Umbilical cord (tissue), 2 donors: ENCODE data around the gene FBXL7. TPM values are rescaled to one million over a fixed set of nuclear protein-coding genes. Genes with fewer than 3 reads are reported as not detected.
A peak's percentile ranks its signal among the peaks of the same experiment; 100 is the strongest.

Experiments used
- DNase-seq: peaks from one replicate; pipeline ENCODE4 v3.0.0-alpha.2; 2015; ENCODE audit warnings: low spot score
- total RNA-seq: library from RNA; depleted of rRNA; stranded (reverse); fragments of >200 nt; gene quantifications from one replicate; pipeline ENCODE4 v1.2.3, GENCODE V29; 2014; ENCODE audit warnings: low replicate concordance; ENCODE audit not compliant: insufficient read depth

FBXL7 gene
- total RNA-seq, 1 donor from 2014 or later: 7.9 TPM

DNA sequence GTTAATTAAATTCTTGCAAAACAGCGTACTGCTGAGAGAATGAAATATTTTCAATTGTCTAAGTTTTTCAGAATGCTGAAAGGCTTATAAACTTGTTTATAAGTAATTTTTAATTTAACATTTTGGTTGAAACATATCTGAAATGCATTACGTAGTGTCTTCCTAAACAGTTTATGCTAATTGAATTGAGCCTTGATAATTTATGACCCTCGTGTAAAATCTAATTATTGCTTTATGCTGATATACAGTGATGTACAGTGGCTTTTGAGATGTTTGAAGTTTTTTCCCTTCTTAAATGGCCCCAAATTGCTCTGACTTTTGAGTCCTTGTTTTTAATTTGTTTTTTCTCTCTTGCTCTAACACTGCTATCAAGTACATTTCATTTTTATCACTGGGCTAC is 262.7 kb downstream of the FBXL7 start:
- no peak for DNase-seq

DNA sequence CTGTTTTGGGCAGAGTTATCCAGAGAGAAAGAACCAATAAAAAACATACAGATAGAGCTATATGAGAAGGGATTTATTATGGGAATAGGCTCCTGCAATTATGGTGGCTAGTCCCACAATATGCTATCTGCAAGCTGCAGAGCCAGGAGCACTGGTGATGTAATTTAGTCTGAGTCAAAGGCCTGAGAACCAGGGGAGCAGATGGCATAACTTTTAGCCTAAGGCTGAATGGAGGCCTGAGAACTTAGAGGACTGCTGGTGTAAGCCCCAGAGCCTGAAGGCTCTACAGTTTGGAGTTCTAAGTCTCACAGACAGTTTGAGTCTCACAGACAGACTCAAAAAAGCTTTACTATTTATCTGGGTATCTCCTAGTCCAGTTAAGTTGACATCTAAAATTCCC is 263.8 kb downstream of the FBXL7 start:
- no peak for DNase-seq

DNA sequence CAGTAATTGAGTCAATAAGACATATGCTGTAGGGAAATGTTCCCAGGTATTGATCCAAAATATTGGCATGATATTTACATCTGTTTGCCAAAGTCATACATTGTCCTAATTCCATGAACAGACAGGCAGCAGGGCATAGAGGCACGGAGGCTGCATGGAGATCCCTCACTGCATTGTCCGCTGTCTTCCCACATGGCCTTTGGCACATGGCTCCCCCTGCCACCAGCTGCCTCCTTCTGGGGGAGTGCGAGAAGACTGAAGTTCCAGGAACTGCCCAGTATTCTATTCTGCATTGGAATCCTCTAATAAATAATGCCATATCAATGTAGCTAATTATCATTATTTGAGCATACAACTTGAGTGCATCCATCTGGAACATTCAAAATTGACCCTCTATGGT is 269.0 kb downstream of the FBXL7 start:
- DNase-seq: no peak

DNA sequence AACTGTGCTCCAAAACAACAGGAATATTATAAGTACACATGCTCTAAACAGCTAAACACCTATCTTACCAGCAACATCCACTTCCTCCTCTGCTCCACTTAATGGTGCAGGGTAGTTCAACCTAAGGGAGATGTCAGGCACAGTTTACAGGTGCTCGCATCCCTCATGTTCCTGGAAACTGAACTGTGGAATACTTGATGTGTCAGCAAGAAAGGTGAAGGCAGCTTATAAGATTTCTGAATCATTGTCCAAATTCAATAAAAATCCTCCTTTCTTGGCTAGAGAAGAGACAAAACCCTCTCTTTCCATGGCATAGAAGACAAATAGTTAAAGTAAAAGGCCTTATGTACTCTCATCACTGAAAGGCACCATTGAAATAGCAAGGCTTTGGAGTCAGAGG is 272.2 kb downstream of the FBXL7 start:
- DNase-seq: no peak

DNA sequence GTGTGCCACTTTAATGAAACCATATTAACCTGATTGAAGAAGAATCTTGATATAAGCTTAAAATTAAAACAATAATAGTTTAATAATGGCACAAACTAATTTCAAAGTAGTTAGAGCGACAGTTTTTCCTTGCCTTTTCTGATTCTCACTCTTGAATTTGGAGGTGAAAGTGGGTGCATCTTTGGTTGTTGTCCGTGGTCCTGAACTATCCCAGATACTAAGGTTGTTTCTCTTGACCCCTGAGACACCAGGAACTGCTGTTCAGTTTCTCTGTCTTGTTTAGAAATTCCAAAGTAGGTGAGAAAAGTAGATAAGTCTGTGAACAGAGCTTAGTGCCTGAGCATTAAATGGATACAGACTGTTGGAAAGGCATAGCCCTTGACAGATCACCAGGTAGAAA is 274.7 kb downstream of the FBXL7 start:
- no peak for DNase-seq

DNA sequence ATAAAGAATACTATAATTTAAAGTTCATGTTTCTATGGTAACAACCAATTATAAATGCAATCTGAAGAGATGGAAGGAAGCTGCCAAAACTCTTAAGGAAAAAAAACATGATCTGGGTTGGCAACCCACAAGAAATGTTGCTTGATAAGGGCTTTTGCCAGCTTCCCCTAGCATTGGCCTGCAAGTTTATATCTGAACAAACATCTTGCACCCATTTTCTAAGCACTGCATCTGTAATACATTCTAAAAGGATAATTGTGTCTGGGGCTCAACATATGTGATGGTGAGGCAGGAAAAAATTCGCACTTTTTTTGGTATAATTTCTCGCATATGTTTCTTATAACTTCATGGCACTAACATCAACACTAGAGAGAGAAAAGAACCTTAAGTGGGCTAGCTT is 276.4 kb downstream of the FBXL7 start:
- no peak for DNase-seq

DNA sequence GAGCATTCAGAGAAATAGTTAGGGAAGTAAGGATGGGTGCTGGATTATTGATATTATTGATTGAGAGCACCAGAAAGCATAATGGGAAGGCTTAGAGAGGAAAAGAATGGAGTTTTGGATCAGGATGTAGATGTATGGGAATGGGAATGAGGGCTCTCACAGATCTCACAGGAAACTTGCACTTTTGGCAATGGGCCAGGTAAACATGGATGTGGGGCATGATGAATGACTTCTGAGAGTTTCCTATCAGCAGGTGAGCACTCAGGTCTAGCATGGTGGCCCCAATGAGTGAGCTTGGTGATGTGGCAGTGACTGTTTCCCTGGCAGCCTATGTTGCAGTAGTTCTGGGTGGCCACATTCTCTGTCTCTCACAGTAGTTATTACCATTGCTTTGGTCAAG is 283.8 kb downstream of the FBXL7 start:
- DNase-seq: no peak

DNA sequence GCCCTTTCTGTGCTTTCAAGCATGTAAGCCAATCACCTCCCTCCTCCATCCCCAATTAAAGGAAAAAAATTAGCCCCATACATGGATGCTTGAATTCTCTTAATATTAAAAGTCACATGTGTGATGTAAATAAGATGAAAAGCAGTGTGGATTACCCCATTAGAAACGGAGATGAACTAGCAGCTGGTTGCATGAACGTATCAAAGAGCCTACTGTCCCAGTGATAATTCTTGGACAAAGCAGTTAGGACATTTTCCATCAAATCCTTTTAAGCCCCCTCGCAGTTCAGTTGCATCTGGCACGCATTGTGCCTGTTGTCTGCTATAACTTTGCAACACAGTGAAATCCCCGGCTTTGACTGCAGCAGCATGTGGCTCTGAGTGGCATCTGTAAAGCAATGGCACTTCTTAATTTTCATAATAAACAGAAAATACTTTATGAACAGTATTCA is 285.6 kb downstream of the FBXL7 start:
- peak; percentile 18 for DNase-seq

DNA sequence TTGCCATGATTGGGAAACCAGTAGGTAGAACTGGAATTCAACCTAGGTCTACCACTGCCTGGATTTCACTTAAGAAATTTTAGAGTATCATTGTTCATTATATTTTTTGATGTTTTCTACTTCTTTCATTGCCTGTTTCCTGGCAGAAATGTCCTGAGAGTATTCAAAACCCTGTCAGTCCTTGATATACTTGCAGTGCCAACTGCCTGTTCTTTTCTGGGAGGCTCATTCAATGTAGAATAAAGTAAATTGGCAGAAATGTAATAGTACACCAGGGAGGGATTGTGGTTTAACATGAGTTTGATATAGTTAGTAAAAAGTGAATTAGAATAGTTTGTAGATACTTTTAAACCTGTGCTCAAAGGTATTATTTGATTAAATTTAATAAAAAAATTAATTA is 286.3 kb downstream of the FBXL7 start:
- no peak for DNase-seq

DNA sequence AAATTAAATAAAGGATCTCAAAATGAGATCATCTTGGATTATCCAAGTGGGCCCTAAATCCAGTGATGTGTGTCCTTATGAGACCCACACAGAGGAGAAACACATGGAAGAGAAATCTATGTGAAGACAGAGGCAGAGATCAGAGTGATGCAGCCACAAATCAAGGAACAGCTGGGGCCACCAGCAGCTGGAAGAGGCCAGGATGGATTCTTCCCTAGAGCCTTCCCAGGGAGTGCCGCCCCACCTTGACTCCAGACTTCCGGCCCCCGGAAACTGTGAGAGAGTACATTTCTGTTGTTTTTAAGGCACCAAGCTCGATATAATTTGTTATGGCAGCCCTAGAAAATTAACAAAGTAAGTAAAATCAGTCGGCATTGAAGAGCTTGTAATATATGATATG is 286.9 kb downstream of the FBXL7 start:
- no peak for DNase-seq

DNA sequence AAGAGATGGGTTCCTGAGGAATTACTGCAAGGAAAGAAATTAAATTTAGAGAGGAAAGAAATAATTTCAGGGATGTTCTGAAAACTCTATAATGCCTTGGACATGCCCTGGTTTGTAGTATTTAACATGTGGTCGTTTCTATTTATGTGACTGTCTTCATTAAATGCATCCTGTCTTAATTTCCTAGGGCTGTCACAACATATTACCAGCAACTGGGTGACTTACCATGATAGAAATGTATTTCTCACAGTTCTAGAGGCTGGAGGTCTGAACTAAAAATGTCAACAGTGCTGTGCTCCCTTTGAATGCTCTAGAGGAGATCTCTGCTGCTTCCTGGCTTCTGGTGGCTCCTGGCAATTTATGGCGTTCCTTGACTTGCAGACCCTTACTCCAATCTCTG is 287.7 kb downstream of the FBXL7 start:
- DNase-seq: no peak

DNA sequence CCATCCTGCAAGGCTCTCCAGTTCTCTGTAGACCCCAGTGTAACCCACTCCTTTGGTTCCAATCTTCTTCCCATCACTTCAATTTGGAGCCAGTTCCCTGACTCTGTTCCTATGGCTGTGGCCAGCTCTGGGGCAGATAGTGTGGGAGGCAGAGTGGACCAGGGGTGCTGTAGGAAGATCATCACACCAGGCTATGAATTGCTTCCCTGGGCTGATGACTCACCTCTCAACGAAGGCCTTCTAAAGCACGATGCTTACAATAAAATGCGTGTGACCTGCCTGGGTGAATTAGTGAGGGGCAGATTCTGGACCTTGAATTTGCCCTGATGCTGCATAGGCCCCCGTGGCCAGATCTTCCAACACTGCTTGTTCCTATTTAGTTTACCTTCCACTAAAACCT is 289.7 kb downstream of the FBXL7 start:
- DNase-seq: no peak

DNA sequence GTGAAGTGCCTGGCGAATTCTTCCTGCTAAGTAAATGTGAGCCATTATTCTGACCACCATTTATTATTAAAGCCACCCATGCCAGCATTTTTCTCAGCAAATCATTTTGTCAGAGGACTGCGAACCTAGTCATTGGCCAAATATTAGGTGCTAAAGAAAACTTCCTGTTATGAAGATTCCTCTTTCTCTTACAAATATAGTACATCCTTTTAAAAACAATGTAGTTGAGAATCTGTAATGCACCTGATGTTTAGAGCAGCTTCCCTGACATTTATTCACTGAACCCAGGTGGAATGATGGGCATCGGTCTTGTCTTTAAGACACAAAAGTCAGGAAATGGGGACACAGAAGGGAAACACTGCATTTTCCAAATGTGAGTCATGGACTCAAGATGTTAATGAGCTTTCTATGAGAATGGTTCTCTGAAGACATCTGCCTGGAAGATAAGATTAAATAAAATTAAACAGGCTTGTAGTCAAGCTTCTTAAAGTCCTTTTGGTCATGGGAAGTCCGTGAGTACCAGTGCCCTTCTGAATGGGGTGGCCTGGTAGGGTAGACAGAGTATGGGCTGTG is 290.6 kb downstream of the FBXL7 start:
- no peak for DNase-seq

DNA sequence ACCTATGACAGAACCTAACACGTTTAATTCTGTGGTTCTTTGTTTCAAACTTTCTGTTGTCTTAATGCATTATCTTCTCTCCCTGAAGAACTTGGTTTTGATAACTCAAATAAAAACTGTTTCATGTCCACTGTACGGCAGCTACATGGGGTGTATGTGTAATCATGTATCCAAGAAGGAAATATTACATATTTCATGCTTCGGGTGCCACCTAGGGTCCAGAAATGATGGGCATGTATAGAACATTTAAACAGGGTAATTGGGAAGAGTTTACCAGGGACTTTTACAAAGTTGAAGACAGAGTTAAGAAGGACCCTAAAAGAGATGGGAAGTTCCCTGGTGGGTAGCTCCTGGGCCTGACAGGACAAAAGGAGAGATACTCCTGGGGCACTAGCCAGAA is 291.3 kb downstream of the FBXL7 start:
- no peak for DNase-seq

DNA sequence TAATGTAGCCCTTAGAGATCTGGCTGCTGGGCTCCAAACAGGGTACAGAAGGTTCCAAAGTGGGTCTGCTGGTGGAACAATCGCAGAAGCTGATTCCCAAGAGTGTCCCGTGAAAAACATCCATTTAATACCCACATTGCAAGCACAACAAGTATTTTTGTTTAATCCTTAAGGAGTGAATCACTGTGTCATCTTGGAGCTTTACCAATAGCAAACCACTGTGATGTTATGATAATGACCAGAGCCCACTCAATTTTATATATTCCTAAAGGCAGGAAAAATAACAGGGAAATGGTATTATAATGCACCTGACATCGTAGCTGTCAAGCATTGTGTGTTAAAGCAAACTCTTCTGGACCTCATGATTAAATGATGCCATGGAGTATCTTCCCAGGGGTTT is 291.9 kb downstream of the FBXL7 start:
- DNase-seq: no peak

DNA sequence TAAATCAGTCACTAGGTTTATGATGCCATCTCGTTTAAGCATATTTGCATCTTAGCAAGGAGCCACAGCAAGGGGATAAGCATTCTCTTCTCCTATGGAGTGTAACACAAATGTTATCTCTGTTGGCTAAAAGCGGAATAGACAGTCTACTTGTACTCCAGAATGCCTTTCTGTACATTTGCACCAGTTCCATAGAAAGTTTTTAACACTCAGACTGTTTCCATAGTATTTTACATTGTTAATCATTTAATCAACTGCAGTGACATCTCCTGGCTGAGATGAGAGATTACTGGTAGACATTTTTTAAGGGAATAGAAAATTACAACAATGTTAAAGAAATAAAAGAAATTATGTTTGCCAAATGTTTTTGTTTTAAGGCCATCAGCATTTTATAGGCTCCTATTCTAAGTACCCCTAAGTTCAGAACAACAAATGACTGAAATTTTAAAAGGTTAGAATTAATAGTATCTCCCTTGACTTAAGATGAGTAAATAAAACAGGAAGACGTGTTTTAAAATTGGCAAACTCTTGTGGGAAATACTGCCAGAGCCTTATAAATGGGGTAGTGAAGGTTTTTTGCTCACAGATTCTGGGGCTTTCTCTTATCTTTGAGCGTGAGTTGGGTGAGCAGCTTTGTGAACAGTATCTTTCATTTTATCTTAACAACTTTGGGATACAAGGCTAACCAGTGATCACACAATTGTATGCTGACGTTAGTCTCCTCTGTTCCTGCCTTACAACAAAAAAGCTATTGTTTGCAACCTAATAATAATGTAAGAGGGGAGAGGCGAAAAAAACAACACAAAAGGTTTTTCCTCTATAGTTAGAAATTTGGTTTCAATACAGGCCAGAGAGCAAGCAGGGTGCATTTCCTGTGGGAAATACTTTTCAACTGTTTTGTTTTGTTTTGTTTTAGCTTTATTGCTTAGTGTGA is 294.3 kb downstream of the FBXL7 start:
- DNase-seq: peak; percentile 22

DNA sequence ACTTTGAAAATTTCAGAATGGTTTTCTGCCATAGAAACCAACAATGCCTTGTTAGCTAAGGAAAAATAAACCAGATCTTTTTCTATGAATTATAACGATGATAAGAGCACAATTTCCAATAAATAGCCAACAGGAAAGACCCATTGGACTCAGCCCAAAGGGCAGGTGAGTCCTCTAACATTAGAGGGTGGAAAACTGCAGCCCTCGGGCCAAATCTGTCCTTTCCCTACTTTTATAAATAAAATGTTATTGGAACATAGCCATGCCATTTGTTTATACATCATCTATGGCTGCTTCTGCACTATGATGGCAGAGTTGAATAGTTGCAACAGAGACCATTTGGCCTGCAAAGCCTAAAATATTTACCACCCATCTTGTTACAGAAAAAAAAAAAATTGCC is 296.1 kb downstream of the FBXL7 start:
- no peak for DNase-seq

DNA sequence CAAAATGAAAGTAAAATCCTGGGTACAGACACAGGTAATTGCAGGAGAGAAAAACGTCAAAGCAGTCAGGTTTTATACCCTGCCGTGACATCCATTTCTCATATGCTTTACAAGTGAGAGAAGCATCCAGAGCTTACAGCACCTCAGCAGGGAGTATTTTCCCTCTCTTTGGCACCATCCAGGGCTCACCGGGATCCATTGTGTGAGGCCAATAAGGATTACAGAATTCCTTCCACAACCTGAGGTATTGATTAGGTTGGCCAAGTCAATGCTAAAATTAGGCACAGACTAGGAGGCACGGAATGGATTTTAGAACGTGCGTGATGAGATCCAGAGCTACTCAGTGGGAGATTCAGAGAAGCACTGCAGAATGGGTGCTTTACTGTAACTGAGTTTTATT is 296.6 kb downstream of the FBXL7 start:
- DNase-seq: no peak

DNA sequence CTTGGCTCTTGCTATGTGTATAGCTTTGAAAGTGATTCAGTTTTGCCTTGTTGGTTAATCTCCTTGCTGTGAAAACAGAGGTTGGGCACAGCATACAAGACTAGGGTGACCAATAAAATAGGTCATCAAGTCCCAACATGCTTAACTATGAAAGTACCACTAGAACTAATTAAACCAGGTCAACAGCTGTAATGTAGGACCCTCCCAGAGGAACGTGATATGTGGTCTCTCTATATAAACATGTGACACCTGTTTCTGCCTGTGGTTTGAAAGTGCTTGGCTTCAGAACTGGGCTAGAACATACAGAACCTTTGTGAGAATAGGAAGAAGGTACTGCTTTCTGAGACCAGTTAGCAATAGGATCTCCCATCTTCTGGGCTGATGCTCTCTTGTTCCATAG is 297.1 kb downstream of the FBXL7 start:
- DNase-seq: no peak

DNA sequence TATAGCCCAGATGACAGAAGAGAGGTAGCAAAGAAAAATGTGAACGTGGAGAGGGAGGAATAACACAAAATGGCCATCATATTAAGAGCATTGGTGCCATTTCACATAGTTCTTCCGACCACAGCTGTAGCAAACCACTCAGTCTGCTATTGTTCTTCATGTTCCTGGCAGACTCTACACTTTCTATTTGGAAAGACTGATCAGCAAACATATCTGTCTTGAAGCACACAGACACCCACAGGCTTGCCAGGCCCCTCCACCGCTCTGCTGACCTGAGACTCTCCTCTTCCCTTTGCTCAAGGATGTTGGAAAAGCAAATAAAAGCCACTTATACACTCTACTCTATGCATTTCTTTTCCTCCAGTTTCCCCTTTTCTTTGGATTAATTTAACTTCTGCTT is 298.0 kb downstream of the FBXL7 start:
- DNase-seq: no peak

DNA sequence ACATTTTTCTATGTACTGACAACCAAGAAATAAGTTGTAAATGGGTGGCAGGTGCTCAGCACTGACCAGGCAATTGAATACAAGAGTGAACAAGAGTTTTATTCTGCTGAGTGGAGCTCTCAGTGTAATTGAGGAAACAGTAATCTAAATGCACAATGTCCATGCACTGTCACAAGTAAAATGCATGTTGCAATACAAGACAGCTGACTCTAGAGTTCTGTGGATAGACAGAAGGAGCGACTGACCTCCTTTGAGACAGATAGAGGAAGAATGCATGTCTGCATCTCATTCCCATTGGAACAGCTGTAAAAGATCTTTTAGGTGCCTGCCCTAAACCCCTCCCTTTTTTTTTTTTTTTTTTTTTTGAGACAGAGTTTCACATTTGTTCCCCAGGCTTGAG is 299.0 kb downstream of the FBXL7 start:
- no peak for DNase-seq

DNA sequence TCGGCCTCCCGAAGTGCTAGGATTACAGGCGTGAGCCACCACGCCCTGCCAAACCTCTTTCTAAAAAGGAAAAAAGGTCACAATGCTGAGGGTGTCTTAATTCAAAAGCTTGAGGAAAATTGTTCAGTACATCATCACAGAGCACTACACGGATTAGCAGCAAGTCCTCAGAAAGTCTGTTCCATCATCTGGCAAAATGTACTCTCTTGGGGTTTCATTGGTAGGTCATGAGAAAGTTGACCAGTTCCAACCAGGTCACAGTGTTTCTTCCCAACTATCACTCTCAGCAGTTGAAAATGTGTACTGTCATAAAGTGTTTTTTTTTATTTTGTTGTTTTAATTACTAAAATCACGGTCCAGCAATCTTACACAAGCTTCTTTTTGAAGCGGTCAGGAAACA is 299.6 kb downstream of the FBXL7 start:
- DNase-seq: no peak

DNA sequence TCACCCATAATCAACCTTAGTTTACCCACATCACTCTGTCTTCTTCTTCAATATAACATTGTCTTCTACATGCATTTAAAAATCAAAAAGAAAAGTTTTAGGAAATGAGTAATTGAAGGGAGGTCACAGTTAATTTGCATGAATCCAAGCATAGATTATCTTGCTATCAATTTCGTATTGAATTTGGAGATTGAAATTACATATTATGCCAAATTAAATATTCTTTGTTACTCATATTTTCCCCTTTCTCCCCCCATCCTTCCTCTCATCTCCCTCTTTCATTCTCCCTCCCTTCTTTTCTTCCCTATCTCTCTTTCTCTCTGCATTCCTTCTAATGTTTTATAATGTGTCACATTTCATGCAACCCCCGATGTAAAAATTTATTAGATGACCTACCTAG is 303.3 kb downstream of the FBXL7 start:
- DNase-seq: no peak
